Testis (tissue), 2 donors: Measurements from ENCODE around the gene PDRG1.

Source experiments
- POLR2A ChIP-seq: fragments of 450-650 bp; IDR thresholded peaks from one replicate; pipeline ENCODE4 v1.6.1; 2017; ENCODE audit warnings: antibody characterized with exemption, mild to moderate bottlenecking, moderate library complexity
- TF ChIP-seq, protein P1 (sequence below), 3 experiments: fragments of 450-650 bp in 2 of 3; fragments of 200-600 bp in 1 of 3; sonication (generic) in 1 of 3; IDR thresholded peaks; one replicate each; pipeline ENCODE4 v1.5.1; 2016 to 2019; ENCODE audit warnings: antibody characterized with exemption in 3 of 3, mild to moderate bottlenecking in 2 of 3, moderate library complexity in 1 of 3

DNA sequence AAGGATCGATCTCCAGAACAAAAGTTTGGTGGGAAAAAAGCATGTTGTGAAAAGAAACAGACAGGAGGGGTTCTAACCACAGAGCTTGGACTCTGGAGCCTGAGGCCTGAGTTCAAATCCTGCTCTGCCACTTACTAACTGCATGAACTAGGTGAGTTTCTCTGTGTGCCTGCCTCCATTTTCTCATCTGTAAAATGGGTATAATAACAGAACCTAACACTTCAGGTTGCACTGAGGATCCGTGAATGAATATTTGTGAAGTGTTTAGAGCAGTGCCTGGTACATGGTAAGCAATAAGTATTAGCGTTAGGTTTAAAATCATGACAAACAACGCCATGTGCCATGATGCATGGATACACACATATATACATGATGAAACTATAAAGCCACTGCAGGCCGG is 44.8 kb downstream of the PDRG1 start:
- TF ChIP-seq, protein P1, sequence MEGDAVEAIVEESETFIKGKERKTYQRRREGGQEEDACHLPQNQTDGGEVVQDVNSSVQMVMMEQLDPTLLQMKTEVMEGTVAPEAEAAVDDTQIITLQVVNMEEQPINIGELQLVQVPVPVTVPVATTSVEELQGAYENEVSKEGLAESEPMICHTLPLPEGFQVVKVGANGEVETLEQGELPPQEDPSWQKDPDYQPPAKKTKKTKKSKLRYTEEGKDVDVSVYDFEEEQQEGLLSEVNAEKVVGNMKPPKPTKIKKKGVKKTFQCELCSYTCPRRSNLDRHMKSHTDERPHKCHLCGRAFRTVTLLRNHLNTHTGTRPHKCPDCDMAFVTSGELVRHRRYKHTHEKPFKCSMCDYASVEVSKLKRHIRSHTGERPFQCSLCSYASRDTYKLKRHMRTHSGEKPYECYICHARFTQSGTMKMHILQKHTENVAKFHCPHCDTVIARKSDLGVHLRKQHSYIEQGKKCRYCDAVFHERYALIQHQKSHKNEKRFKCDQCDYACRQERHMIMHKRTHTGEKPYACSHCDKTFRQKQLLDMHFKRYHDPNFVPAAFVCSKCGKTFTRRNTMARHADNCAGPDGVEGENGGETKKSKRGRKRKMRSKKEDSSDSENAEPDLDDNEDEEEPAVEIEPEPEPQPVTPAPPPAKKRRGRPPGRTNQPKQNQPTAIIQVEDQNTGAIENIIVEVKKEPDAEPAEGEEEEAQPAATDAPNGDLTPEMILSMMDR (IDR thresholded peaks at IDR 0.05): no peak
- no peak for TF ChIP-seq POLR2A
